DMS153 treated with DMSO at 0.1 percent for 48 hours (cell line): ENCODE measurements around the gene ANP32A.

Source experiments
- DNase-seq: peaks from one replicate; lab custom pipeline; 2025; ENCODE audit not compliant: unreplicated experiment; lab: John Stamatoyannopoulos, UW

ANP32A gene

DNA sequence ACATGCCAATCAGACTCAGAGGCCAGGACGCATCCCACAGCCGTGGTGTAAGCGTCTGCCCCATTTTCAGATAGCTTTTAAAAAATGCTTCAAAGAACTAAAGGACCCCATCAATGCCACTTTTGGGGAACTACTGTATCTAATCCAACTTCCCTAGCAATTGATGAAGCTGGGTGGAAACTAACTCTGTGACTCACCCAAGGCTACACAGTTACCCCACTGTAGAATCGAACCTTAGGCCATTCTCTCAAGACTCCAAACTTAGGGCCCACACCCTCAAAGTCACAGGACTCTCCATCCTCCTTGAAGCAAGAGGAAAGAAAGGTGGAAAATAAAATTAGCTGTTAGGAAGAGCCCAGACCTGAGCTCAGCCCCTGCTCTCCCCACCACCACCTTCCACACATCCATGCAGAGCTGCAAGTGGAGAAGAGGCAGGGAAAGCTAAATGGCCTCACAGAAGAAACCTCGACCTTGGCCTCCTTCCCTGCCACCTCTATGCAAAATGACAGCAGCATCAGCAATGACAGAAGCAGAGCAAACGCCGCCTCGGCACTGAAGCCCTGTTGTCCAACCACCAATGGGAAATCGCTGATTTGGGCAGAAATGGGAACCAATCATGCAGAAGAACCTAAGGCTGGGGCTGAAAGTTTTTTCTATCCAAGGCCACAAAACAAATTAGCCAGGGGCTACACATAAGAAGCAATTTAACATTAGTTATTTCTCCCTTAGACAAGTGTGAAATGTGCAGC, 22.2 kb downstream of the ANP32A start:
- DNase-seq = no peak

DNA sequence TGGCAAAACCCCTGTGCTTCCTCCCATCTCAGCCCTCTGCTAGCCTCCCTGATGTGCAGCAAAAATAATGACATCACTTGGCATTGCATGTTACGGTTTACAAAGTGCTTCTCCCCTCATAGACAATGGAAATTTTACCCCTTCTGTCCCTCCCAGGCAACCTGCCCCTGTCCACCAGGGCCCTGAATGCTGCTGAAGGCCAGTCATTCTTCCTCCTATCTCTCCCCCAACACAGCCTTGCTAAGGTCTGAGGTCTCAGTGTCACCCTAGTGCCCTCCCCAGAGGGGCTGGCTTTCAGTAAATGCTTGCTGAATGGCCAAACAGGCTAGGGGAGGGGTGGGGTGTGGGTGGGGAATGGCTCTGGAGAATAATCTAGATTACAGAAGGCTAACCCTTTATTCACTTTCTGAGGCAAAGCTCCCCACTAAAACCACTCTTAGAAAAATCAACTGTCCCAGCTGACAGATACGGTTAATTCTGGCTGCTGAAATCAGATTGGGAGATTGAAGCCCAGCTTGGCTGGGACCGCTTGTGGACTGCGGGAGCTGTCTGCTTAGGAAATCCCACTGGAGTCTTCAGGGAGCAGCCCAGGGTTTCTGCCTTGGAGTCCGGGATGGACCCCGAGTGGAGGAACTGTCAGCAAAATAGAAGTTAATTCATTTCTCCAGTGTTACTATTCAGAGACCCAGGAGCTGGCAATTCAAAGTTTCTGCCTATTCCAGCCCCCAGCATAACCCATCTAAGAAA, 22.9 kb downstream of the ANP32A start:
- no peak for DNase-seq

DNA sequence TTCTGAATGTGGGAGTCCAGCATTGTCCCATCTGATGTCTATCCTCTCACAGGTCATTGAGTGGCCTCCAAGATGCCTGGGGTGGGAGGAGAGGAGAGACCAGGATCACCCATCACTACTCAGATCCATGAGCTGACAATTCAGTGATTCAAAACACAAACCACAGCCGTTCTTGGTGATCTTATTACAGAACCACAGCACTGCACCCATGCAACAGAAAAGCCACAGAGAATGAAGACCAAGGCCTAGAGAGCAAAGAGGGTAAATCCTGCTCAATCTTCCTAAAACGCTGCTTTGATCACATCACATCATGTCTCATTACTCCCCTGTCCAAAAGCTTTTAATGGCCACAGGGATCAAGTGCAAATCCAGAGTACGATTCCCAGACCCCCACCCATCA, 23.5 kb downstream of the ANP32A start:
- DNase-seq = no peak

DNA sequence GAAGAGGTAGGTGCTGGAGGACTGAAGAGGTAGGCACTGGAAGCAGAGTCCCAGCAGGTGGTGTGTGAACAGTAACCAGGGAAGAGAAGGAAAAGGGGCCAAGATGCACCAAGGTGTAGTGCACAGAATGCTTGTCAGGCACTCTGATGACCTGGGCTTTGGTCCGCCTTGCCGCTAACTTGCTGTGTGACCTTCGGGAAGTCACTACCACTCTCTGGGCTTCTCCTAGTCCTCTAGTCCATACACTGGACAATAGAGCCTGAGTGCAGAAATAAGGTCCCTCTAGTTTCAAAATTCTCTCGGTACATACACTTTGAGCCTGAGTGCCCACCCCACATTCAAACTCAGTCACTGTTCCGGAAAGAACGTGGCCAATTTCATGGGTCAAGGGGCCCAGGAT, 24.1 kb downstream of the ANP32A start:
- DNase-seq = no peak

DNA sequence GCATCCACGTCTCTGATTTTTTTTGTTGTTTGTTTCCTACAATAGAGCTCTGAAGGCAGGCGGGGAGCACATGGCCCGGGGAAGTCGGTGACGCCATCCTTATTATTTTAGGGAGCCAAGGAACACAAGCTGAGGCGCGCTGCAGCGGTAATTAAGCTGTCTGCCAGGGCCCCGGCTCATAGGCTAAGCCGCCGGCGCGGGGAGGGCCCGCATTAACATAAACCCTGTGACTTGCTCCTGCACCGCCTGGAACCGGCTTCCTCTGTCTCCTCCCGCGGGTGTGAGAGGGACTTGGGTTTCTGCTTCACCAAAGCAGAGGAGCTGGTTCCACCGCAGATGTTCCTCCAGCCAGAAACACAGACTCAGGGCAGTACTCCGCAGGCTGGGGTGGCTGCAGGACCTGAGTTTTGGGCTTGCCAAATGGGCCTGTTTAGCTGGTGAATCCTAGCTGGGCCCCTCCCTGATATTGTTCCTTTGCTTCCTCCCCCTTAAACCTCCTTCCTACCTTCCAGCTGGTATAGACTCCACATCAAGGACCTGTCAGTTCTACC, 25.3 kb downstream of the ANP32A start:
- DNase-seq = no peak

DNA sequence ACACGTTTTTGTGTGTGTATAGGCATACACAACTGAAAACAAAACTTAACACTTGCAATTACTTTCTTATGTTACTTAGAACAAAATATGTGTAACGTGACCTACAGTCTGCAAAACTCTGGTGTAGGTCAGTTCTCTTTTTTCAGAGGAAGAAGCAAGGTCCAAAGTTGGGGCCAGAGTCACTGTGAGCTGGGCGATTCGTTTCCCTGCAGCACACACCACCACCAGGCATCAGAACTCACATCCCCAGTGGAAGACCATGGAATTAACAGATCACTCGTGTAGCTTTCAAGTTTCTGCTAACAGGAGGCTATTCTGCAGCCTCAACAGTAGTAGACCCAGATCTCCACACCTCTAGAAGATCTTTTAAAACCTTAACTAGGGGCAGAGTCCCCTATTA, 25.8 kb downstream of the ANP32A start:
- no peak for DNase-seq

DNA sequence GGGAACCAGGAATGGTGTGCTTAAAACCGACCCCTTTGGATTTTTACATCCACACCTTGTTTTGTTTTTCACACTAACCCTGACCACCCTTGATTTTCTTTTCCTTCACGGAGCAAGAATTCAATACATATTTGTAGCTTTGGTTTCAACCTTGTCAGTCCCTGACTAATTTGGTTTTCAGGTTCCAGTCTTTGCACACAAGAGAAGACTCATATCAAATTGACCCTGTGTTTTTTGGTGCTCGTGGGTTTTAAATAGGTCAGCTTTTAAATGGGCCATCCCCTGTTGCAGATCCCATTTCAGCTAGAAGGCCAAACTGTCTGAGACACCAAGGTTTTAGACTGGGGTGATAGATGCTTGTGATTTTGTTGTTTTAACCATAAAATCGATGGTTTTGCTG, 26.4 kb downstream of the ANP32A start:
- DNase-seq = no peak

DNA sequence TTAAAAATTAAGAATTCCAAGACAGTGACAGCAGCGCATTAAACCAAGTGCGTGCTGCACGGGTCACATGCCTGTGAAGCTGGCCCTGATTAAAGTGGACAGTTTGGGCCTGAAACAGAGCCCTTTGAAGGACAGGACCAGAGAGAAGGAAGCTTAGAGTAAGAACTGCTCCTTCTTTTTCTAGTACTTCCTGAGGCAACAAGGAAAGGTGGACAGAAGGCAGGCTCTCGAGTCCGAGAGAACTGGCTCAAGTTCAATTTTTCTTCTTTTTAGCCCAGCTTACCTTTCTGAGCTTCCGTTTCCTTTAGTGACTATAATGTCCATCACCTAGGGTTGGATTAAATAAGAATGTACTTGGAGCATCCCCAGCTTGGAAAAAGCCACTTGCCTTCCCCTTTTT, 26.9 kb downstream of the ANP32A start:
- DNase-seq = no peak

DNA sequence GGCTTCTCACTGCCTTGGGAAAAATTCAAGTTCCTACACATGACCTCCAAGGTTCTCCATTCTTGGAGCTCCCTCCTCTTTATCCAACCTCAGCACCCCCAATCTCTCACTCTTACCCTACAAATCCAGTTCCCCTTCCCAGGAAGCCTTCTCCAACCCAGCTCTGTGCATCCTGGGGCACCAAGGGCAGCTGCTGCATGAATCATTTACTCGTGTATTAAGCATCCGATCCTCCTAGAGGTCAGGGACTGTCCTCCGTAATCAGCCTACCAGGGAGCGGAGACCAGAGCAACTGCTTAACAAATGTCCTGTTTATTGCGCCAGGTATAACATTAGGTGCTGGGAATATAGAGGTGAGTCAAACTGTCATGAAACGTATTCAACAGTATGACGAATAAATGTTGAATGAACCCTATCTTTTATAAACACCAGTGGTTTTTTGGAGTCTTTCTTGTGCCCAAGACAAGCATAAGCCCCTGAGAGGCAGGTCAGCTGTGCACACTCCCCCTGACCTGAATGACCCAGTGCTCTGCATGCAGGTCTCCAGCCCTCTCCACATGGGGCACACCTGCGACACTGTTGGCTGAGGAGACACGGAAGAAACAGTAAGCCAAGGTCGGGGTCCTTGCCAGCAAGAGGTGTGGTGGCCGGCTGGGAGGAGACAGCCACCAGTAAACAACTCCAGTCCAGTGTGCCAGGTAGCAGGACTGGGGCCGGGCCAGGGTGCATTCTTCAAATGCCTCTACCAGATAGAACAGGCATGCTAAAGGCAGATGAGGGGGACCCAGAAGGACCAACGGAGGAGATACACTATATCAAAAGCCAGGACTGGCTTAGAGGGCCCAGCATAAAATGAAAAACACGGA, 27.6 kb downstream of the ANP32A start:
- no peak for DNase-seq

DNA sequence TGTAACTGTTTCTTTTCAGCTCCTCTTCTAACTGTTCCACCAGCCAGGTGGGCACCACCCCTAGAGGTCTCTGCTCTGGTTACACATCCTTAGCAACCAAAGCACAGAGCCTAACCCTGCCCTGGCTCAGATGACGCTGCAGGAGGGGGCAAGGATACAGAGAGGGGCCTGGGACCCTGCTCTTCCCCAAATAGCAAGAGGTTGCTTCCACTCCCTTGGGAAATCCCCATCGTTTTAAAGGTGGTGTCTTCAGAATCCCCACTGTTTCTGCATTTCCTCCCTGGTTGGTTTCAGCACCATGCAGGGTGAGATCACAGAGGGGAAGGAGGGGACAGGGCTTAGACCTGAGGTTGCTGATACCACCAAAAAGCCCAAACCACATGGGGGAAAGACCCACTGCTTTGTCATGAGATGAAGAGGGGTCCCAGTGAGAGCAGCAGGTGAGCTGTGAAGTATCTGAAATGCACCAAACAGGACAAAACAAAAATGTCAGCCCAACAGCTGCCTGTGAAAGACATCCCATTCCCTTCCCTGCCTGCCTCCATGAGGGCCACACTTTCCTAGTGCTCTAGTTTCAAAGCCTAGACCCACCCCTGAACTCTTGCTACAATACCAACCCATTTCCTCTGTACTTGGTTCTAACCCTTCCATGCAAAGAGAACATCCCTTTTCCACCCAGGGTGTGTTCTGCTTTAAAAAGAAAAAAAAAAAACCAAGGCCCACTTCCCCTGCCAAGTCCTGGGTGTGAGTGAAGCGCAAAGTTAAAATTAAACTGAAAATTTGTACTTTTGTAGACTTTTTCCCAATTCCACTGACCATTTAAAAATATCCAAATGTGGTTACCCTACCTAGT, 29.0 kb downstream of the ANP32A start:
- DNase-seq = no peak

DNA sequence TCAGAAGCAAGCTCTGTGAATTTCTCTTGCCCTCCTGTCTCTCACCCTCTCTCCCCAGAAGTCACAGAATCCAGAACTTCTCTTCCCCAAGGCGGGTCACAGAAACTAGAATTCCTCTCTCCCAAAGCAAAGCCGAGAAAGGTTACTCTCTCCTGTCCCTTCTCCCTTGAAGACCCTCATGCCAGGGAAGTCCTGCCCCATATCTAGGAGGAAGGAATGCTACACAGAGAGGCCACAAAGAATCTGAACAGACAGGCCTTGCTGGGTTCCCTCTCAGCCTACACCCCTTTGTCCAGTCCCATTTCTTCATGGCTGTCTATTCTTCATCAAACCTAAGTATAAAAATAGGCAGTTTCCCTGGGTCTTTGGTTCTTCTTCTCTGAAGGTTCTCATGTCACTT, 29.8 kb downstream of the ANP32A start:
- no peak for DNase-seq

DNA sequence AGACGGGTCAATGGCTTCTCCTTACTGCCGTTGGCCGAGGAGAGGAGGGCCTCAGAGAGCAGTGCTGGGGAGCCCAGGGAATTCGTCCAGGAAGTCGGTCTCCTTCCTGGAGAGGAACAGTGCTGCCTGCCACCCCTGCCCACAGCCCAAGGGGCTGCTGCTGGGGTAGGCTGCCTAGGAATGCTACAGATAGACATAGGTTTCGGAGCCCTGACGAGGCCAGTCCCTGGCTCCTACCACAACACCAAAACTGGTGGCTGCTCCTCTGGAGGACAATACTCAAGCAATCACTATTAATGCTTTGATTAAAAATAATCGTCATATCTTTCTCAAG, 30.5 kb downstream of the ANP32A start:
- no peak for DNase-seq

DNA sequence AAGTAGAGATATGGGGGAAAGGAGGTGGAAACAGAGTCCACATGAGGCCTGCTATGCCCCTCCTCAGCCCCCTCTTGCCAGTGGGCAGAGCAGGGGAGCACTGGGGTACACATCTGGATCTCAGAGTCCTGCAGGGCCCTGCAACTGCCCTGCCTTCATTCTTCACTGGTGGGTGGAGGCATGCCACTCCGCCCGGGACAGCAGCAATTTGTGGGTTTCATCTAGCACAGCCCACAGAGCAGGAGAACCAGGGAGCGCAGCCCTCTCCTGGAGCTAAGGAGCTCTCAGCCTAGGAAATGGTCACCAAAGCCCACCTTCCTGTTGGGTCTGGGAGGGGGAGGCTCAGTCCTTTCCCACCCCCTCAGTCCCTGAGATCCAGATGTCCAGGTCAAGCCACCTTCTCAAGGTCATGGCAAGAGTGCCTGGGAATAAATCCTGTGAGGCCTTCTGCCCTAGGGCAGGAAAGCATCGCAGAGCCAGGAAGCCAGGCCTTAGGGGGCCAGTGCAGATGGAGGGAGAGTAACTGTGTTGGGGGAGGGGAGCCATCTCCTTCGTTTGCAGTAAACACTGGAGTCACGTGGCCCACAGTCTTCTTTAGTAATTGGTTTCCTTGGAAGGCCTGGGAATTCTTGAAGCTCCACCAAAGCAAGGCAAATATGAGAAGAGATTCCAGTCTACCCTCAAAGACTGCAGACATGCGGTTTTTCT, 31.0 kb downstream of the ANP32A start:
- DNase-seq = no peak

DNA sequence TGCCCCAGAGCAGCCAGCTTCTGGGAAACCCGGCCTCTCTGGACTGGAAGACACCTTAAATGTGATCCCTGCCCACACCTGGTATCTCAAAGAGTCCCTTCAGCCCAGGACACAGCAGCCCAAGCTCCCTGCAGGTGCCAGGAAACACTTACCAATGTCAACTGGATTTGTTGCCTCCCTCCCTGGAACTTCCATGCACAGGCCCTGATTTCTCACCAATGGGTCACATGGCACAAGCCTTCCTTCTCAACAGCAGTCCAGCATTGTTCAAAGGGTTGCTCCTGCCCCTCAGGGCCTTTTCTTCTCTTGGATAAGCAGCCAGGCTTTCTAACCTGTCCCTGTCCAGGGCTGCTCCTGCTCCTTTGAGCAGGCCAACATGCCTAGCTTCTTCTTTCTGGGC, 31.6 kb downstream of the ANP32A start:
- DNase-seq = no peak

DNA sequence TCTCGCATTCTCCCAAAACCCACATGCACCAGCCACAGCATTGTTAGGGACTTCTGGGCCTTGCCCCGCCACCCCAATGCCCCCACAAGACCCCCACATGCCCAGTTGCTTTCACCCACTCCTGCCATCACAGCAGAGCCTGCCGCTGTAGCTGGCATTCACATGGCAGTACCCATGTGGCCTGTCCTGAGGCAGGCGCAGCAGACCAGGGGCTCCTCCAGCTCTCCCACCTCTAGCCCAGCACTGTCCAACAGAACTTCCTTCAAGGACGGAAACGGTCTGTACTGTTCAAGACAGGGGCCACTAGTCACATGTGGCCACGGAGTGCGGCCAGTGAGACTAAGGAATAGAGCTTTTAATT, 32.5 kb downstream of the ANP32A start:
- no peak for DNase-seq

DNA sequence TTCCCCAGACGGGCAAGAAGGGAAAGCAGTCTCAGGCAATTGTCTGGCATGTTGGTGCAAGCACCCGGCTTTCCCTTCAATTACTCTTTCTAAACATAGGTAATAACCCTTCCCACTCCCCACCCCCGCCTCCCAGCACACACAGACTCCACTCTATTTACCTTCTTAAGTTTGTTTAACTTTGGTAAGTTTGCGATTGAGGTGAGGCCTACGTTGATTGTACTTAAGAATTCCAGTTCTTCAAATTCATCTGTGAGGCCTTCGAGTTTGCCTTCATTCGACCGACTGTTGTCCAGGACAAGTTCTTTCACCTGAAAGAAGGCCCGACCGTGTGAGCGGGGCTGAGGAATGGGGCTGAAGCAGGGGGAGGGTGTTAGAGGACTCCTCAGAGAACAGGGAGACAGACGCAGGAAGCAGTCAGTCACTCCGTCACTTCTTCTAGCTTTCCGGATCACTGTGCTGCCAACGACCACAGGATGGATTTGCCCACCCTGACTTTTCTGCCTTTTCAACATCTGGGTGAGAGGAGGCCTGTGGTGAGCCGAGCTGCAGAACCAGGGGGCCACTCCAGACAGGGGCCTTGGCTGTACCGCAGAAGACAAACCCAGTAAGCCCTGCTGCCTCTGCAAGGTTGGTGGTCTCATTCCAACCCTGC, 33.0 kb downstream of the ANP32A start:
- DNase-seq = no peak

DNA sequence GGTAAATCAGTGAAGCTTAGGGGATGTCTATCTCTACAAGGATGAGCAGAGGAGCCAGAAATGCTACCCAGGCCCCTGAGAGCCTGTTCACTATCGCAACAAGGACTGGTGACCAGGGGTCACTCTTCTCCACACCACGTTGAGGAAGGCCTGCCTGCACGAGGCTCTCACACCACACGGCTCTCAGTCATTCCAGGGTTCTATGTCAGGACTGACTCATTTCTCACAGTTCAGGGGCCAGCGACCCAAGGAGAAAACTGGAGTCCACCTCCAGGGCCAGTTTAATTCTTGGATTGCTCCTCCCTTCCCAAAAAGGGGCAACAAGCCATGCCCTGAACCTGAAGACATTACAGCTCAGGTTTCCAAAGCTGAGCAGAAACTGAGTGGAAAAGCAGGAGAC, 33.9 kb downstream of the ANP32A start:
- no peak for DNase-seq

DNA sequence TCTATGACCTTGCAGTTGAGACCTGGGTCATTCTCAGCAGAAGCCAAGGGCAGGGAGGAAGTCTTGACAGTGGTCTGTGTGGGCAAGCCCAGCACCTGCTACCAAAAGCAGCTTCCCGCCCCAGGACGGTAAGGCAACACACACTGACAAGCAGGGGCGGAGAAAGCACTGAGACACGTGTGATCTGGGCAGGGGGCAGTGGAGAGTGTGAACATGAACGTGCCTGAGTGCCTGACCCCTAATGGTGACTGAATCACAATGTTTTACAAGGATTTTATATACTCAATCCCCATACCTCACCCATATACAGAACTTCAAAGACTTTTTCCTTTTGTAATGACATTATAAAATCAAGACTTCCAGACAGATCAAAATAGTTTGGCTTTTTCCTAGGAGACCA, 35.2 kb downstream of the ANP32A start:
- no peak for DNase-seq

DNA sequence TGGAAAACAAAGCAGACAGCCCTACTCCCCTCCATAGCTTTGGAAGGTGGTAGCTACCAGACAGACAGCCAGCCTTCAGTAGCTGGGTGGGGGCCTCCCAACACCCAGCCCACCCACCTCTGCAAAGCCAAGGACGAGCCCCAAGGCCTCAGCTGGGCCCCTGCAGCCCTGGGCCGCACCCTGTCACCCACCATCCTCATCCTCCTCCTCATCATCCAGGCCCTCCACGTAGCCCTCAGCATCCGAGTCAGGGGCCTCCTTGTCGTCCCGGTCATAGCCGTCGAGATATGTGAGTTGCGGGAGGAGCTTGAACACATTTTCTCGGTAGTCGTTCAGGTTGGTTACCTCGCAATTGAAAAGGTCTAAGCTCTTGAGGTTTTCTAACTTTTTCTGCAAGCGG, 36.5 kb downstream of the ANP32A start:
- no peak for DNase-seq
